ENCODE results near the gene DNAJC5.
A peak's percentile ranks its signal among the peaks of the same experiment; 100 is the strongest.

The DNAJC5 gene

DNA sequence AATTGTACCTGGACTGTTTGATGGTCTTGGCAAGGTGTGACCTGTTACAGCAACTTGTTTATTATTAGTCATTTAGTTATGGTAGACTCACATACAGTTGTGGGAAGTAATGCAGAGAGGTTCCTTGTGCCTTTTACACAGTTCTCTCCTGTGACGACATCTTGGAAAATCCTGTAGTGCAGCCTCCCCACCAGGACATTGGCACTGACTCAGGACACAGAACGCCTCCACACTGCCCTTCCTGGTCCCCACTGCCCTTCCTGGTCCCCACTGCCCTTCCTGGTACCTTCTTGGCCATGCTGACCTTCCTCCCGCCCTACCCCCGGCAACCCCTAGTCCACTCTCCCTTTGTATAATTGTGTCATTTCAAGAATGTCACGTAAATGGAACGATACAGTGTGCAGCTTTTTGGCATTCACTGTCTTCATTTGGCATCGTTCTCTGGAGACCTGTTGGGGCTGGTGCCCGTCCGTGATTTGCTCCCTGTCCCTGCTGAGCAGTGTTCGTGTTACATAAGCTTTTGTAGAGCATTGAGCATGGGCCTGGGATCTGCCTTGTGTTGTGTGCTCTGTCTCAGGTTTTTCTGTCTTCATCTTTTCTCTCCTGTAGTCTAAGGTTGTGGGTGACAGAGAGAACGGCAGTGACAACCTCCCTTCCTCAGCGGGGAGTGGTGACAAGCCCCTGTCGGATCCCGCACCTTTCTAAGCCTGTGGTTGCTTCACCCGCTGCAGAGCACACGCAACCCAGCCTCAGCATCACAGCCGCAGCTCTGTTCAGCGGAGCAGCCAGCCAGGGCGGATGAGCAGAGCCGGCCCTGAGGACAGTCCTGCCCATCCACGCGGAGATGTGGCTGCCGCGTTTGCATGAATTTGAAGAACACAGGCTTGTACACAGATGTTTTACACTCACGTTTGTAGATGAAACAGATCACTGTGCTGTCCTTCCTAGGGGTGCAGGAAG is 5.4 kb upstream of the DNAJC5 start:
- Histone ChIP-seq H2BK12ac (ENCODE audit: low read length) (peak overlapping the region; percentile 67), H3K4me2 (ENCODE audit: insufficient read depth, low read length, poor library complexity, severe bottlenecking) (no peak overlapping the region), H3K9ac (ENCODE audit: low read depth, low read length, poor library complexity) (peak overlapping the region; percentile 67), H3K27me3 (ENCODE audit: control insufficient read depth in 3 of 3, insufficient read depth in 3 of 3, low read depth in 1 of 3, low read length in 3 of 3) (no peaks in the 10 kb centered on the region), H3K4ac (ENCODE audit: low read length) (no peak overlapping the region), H3K36me3 (replicated peaks in 1 of 2; ENCODE audit: control insufficient read depth in 2 of 2, insufficient read depth in 2 of 2, low read length in 2 of 2) (peaks cover 33 to 66% of the 10 kb centered on the region in 2 donors), H2AK5ac (ENCODE audit: low read depth, low read length) (no peak overlapping the region), H3K9me3 (replicated peaks in 1 of 2; ENCODE audit: control insufficient read depth in 2 of 2, insufficient read depth in 1 of 2, low read depth in 1 of 2, low read length in 2 of 2) (no peaks in the 10 kb centered on the region), H2BK15ac (ENCODE audit: low read length) (no peak overlapping the region), H4K91ac (ENCODE audit: low read depth, low read length, poor library complexity) (no peak overlapping the region), H3K4me1 (ENCODE audit: control insufficient read depth in 2 of 2, insufficient read depth in 1 of 2, low read depth in 1 of 2, low read length in 2 of 2) (peaks cover 3 to 4% of the 10 kb centered on the region in 2 donors), H3K4me3 (ENCODE audit: low read length in 2 of 2) (no peak overlapping the region), H2AFZ (ENCODE audit: low read length) (no peak overlapping the region), H2BK5ac (ENCODE audit: low read length) (peak overlapping the region; percentile 45), H3K23ac (ENCODE audit: low read depth, low read length, poor library complexity) (peak overlapping the region; percentile 48), H3K27ac (replicated peaks; ENCODE audit: low read length) (no peak overlapping the region), H3K79me1 (ENCODE audit: low read depth, low read length) (peaks cover 3% of the 10 kb centered on the region), H2BK120ac (ENCODE audit: low read depth, low read length) (no peak overlapping the region), H4K8ac (ENCODE audit: low read depth, low read length) (no peak overlapping the region), H3K14ac (ENCODE audit: low read length) (peak overlapping the region; percentile 47), H3K18ac (ENCODE audit: low read length) (no peak overlapping the region)
- DNase-seq (ENCODE audit: low spot score): no peak
- WGBS, 2 donors (ENCODE audit: extremely low coverage in 2 of 2, insufficient read length in 2 of 2, insufficient replicate concordance in 1 of 2): no CpG with 5 or more reads among the region's 25 CpGs

DNA sequence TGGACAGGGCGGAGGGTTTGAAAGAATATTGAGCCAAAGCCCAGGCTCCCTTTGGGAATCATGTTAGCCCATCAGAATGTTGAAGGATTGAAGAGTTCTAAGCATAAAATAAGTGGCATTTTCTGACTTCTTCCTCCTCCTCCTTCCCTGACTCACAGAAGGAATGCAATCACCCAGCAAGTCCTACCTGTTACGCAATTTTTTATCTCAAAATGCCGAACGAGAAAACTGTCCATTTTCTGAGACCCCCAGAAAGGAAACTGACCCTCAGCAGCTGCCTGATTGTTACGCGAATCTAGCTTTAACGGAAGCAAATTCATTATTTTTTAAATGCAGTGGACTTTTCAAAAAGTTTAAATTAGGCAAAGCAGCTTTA is 4.7 kb upstream of the DNAJC5 start:
- Histone ChIP-seq H3K4ac (ENCODE audit: low read length) (no peak overlapping the region), H3K4me1 (ENCODE audit: control insufficient read depth in 2 of 2, insufficient read depth in 1 of 2, low read depth in 1 of 2, low read length in 2 of 2) (peaks cover 3 to 6% of the 10 kb centered on the region in 2 donors), H4K8ac (ENCODE audit: low read depth, low read length) (no peak overlapping the region), H4K91ac (ENCODE audit: low read depth, low read length, poor library complexity) (no peak overlapping the region), H3K18ac (ENCODE audit: low read length) (no peak overlapping the region), H2BK12ac (ENCODE audit: low read length) (no peak overlapping the region), H3K9me3 (replicated peaks in 1 of 2; ENCODE audit: control insufficient read depth in 2 of 2, insufficient read depth in 1 of 2, low read depth in 1 of 2, low read length in 2 of 2) (no peaks in the 10 kb centered on the region), H2BK15ac (ENCODE audit: low read length) (no peak overlapping the region), H3K4me3 (ENCODE audit: low read length in 2 of 2) (no peak overlapping the region), H3K27ac (replicated peaks; ENCODE audit: low read length) (no peak overlapping the region), H2AFZ (ENCODE audit: low read length) (no peak overlapping the region), H2BK120ac (ENCODE audit: low read depth, low read length) (no peak overlapping the region), H2AK5ac (ENCODE audit: low read depth, low read length) (no peak overlapping the region), H3K14ac (ENCODE audit: low read length) (no peak overlapping the region), H2BK5ac (ENCODE audit: low read length) (peak overlapping the region; percentile 45), H3K79me1 (ENCODE audit: low read depth, low read length) (peaks cover 2% of the 10 kb centered on the region), H3K36me3 (replicated peaks in 1 of 2; ENCODE audit: control insufficient read depth in 2 of 2, insufficient read depth in 2 of 2, low read length in 2 of 2) (peaks cover 29 to 59% of the 10 kb centered on the region in 2 donors), H3K4me2 (ENCODE audit: insufficient read depth, low read length, poor library complexity, severe bottlenecking) (no peak overlapping the region), H3K27me3 (ENCODE audit: control insufficient read depth in 3 of 3, insufficient read depth in 3 of 3, low read depth in 1 of 3, low read length in 3 of 3) (no peaks in the 10 kb centered on the region), H3K23ac (ENCODE audit: low read depth, low read length, poor library complexity) (no peak overlapping the region), H3K9ac (ENCODE audit: low read depth, low read length, poor library complexity) (no peak overlapping the region)
- DNase-seq (ENCODE audit: low spot score): no peak
- no CpG with 5 or more reads among the region's 7 CpGs for WGBS, 2 donors (ENCODE audit: extremely low coverage in 2 of 2, insufficient read length in 2 of 2, insufficient replicate concordance in 1 of 2)

DNA sequence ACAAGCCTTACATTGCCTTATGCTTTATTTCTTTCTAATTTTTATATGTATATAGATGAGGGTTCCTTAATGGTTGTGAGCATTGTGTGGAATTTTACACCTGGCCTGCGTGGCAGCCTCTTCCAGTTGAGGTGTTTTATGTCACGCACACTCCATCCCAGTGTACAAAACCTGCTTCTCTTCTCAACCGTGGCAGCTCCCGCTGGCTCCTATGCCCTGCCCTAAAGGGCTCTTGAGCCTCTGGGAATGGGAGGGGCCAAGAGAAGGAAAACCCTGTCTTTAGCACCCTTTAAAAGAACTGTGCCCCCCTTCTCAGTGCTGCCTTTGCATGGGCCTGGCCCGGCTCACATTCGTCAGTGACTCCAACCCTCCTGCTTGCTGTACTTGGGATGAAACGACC is 4.3 kb upstream of the DNAJC5 start:
- Histone ChIP-seq H3K4me1 (ENCODE audit: control insufficient read depth in 2 of 2, insufficient read depth in 1 of 2, low read depth in 1 of 2, low read length in 2 of 2) (peaks cover 3 to 6% of the 10 kb centered on the region in 2 donors), H3K36me3 (replicated peaks in 1 of 2; ENCODE audit: control insufficient read depth in 2 of 2, insufficient read depth in 2 of 2, low read length in 2 of 2) (peaks cover 24 to 55% of the 10 kb centered on the region in 2 donors), H2AK5ac (ENCODE audit: low read depth, low read length) (no peak overlapping the region), H2BK120ac (ENCODE audit: low read depth, low read length) (no peak overlapping the region), H2BK15ac (ENCODE audit: low read length) (no peak overlapping the region), H4K8ac (ENCODE audit: low read depth, low read length) (no peak overlapping the region), H3K4ac (ENCODE audit: low read length) (no peak overlapping the region), H3K4me2 (ENCODE audit: insufficient read depth, low read length, poor library complexity, severe bottlenecking) (no peak overlapping the region), H4K91ac (ENCODE audit: low read depth, low read length, poor library complexity) (no peak overlapping the region), H3K79me1 (ENCODE audit: low read depth, low read length) (peaks cover 2% of the 10 kb centered on the region), H3K18ac (ENCODE audit: low read length) (no peak overlapping the region), H3K27ac (replicated peaks; ENCODE audit: low read length) (no peak overlapping the region), H3K9ac (ENCODE audit: low read depth, low read length, poor library complexity) (no peak overlapping the region), H3K9me3 (replicated peaks in 1 of 2; ENCODE audit: control insufficient read depth in 2 of 2, insufficient read depth in 1 of 2, low read depth in 1 of 2, low read length in 2 of 2) (no peaks in the 10 kb centered on the region), H2BK12ac (ENCODE audit: low read length) (no peak overlapping the region), H3K27me3 (ENCODE audit: control insufficient read depth in 3 of 3, insufficient read depth in 3 of 3, low read depth in 1 of 3, low read length in 3 of 3) (no peaks in the 10 kb centered on the region), H2AFZ (ENCODE audit: low read length) (no peak overlapping the region), H3K14ac (ENCODE audit: low read length) (no peak overlapping the region), H3K4me3 (ENCODE audit: low read length in 2 of 2) (peak overlapping the region in 1 of 2 donors; percentile 12), H3K23ac (ENCODE audit: low read depth, low read length, poor library complexity) (no peak overlapping the region), H2BK5ac (ENCODE audit: low read length) (no peak overlapping the region)
- WGBS, 2 donors (ENCODE audit: extremely low coverage in 2 of 2, insufficient read length in 2 of 2, insufficient replicate concordance in 1 of 2): no CpG with 5 or more reads among the region's 7 CpGs
- DNase-seq (ENCODE audit: low spot score): no peak
